ENCODE data around the gene RAD21L1.

Gene RAD21L1

DNA sequence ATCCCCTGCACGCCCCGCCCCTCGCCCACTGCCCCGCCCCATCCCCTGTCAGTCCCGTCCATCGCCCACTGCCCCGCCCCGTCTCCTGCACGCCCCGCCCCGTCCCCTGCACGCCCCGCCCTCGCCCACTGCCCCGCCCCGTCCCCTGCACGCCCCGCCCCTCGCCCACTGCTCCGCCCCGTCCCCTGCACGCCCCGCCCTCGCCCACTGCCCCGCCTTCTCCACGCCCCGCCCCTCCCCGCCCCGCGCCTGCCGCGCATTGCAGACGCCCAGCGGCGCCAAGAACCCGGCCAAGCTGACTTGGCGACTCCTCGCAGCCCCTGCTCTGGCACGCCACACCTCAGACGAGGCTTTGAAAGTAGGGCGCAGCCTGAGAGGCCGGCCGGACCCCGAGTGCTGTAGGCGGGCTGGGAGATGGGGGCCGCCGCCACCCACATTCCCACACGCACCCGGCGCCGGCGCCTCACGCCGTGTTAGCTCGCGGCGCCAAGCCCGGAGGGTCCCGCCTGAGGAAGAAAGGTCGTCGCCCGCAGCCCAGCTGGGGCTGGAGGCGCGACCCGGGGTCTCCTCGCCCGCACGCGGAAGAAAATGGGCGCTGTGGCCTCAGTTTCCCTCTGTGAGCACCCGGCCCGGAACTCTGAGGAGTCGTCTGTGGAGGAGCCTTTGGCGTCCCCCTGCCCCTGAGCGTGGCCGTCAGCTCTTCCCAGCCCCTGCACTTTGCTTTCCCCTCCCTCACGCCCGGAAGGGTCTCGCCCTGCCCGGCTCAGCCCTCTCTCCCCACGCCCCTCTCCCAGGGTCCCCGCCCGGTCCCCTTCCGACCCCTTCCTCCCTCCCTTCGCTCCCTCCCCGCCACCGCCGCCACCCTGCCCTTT lies at the start of gene RAD21L1:
Gene RAD21L1 (plus strand): TSS at position 262 of the 872 bp plus-strand sequence. CDS start 2,410 bp downstream, outside the sequence.
- DNase-seq, result peak; percentile 87

DNA sequence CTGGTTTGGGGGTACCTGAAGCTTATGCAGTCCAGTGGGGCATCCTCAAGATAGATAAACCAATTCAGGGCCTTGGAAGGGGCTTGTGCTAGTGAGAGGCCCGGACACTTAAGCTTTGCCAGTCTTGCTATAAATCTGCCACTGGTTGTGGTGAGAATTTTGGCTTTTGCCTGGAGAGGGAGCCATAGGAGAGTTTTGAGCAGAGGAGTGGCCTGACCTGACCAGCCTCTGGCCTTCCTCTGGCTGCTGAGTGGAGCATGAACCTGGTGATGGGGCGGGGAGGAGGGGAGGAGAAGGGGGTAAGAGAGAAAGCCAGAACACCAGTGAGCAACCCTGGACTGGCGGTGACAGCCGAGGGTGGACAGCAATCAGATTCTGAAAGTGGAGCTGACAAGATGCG lies 48.2 kb upstream of the RAD21L1 start:
- no peak for DNase-seq

DNA sequence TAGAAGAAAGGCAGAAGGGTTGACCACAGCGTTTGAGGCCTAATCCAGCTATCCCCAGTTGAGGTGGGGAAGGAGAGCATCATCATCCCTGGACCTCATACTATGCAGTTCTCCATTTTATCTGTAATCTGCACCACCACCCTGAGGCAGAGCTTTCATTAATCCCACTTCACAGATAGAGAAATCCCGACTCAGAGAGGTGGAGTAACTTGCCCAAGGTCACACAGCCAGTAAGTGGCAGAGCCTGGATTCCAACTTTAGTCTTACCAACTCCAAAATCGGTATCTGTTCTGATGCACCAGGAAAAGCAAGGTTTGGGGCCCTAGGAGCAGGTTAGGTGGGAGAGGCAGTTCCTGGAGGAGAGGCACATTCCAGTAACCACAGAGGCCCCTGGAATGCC lies 47.7 kb upstream of the RAD21L1 start:
- no peak for DNase-seq

DNA sequence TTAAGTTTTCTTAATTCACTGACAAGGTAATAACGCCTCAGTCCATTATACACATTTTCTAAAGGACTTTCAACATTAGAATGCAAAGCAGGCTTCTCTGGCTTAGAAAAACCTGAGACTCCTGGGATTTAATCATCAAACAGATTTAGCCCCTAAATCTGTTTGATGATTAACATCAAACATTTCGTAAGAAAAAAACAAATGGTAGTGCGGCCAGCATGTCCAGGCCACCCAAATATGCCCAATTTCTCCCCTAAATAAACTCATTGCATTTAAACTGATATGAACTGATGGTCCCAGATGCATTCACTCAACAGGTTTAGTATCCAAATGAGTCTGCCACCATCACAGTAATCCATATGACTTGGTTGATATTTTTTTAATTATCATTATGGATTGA lies 47.2 kb upstream of the RAD21L1 start:
- DNase-seq, result no peak

- DNase-seq, result no peak
These were observed 44.9 kb upstream of the RAD21L1 start for GRCh38 chr20:1180949-1181348.

DNA sequence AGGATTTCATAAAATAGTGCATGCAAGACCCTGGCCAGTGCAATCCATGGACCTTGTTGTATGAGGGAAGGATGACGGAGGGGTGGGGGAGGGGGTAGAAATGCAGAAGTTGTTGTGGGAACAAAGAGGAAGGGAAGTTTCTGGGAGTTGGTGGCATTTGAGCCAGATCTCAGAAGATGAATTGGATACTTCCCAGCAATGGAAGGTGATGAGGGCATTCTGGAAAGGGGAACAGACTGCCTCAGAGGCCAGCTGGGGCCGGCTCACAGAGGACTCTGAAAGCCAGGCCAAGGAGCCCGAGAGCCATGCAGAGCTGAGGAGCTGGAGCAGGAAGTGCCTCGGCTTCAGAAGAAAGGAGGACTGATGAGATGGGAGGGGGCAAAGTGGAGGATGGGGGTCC lies 43.7 kb upstream of the RAD21L1 start:
- no peak for DNase-seq

DNA sequence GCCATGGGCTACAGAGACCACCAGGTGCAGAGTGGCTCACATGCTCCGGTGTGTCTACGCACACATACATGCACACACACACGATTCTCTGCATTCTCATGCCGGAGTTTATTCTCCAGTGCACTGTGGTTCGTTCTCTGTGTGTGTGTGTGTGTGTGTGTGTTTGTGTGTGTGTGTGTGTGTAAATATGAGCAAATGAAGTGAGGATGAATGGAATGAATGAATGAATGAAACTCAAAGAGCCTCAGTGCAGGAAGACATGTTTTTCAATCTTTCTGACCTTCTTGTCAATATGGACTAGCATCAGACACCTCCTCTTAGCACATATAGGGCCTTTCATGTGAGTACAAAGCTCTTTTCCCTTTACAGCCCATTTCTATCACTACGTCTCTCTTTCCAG lies 42.7 kb upstream of the RAD21L1 start:
- DNase-seq, result no peak

GRCh38 chr20:1184260-1184637 lies 41.6 kb upstream of the RAD21L1 start:
- no peak for DNase-seq

GRCh38 chr20:1184638-1185315 lies 41.1 kb upstream of the RAD21L1 start, which contains the start of gene TMEM74B:
Gene TMEM74B (minus strand): TSS chr20:1184981. CDS start chr20:1183801, 1,180 bp downstream.
- DNase-seq, result peak; percentile 9

DNA sequence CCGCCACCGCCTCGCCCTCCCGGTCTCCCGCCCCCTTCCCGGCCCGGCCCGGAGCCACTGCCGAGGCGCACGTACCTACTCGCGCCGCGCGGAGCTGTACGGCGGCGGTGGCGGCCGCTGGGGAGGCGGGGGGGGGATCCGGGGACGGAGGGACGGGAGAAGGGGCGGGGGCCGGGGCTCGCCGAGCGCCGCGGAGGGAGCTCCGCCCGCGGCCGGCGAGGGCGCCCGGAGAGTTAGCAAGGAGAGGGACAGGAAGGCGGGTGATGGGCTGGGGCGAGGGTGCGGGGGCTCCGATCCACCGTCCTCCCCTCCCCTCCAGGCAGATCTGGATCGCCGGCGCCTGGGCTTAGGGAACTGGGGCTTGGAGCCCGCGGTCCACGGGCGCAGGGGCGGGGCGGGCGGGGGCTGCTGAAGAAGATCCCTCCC lies 40.5 kb upstream of the RAD21L1 start:
- DNase-seq, result peak; percentile 14

DNA sequence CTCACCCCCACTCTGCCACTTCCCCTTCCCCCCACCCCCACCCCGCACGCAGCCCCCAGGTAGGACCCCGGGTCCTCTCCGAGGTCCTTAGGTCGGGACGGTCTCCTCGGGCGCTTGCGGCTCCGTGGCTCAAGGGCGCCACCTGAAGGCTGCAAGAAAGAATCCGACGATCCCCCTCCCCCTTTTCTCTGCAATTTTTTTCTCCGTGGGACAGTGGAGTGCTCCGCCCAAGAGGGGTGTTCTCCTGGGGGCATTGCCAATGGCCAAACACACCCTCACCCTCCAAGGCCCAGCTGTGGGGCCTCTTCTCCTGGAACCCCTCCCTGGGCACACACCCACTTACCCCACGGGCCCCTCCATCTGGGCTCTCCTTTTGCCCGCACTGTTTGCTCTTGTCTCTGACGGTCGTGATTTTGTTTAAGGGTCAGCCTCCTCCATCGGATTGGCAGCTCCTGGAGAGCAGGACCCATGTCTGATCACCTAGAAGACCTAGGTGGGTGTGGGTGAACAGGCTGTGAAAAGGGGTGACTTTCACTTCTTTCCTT lies 40.0 kb upstream of the RAD21L1 start:
- peak; percentile 71 for DNase-seq

GRCh38 chr20:1186367-1186991 lies 39.4 kb upstream of the RAD21L1 start:
- DNase-seq, result no peak

GRCh38 chr20:1187605-1188171 lies 38.2 kb upstream of the RAD21L1 start:
- no peak for DNase-seq

DNA sequence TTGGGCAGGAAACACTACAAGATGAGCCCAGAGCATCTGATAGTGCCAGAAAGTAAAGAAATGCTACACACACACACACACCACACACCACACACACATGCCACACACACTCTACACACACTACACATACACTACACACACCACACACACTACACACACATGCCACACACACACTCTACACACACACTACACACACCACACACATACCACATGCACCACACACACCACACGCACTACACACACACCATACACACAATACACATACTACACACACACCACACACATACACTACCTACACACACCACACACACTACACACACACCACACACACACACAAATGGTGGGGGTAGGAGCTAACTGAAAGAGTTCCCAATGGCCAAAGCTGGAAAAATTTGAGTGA lies 37.5 kb upstream of the RAD21L1 start:
- DNase-seq, result no peak

GRCh38 chr20:1189827-1190226 lies 36.0 kb upstream of the RAD21L1 start:
- no peak for DNase-seq

DNA sequence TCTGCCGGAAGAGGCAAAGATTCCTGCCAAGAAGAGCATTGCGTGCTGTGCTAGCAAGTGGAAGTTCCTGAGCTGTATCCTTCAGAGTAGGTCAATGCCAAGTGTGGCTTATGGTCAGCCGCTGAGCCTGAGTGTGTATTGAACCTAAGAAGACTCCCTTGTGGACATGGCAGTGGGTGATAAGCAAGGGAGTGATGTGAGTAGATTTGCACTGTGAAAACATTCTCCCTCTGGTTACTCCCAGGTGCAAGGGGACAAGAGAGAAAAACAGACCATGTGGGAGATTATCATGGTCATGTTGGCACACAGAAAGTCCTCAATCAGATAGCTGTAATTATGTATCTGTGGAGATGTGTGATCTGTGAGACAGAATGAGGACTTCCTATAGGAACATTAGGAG lies 35.0 kb upstream of the RAD21L1 start:
- DNase-seq, result no peak

DNA sequence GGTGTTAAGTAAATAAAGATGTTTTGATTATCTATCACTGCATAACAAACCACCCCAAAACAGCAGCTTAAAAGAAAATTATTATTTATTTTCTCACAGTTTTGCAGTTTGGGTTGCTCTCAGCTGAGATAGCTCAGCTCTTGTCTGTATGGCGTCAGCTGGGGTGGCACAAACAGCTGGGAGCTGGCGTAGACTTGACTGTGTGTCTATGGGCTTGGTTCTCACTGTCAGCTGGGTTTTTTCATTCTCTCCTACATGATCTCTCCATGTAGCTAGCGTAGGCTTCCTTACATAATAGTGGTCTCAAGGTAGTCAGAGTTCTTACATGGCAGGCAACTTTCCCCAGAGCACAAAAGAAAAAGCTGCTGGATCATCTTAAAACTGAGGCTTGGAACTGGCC lies 34.5 kb upstream of the RAD21L1 start:
- DNase-seq, result no peak

GRCh38 chr20:1195226-1195625 lies 30.6 kb upstream of the RAD21L1 start:
- no peak for DNase-seq

DNA sequence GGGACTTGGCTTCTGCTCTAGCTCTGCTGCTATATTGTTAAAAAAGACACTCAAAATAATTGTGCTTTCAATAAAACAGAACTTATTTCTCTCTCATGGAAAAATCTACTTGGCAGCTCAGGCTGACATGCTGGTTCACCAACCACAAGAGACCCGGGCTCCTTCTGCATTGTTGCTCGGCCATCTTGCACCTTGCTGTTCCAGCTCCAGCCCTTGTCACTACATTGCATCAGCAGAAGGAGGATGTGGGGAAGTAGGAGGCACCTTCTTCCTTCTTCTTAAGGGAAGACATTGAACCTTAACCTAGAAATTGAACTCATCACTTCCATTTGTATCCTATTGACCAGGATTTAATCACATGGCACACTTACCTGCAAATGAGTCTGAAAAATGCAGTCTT lies 29.2 kb upstream of the RAD21L1 start:
- no peak for DNase-seq

DNA sequence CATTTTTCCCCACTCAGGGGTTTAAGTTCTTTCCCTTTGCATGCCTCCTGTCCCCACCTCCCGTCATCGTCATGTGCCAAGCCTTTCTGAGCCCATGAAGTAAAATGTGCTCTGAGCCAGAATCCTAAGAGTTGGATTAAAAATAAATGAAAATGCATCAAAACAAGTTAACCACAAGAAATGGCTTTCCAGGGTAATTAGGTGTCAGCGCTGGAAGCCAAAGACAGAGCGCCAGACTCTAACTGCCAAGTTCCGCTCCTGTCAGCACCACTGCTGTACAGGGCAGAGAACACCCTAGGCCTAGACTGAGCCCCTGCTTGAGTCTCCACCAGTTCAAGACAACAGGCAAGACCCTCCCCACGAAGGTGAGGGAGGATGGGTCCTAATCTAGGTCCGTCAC lies 28.0 kb upstream of the RAD21L1 start:
- DNase-seq, result no peak

- DNase-seq, result no peak
These were observed 27.1 kb upstream of the RAD21L1 start for GRCh38 chr20:1198751-1199150.

- DNase-seq, result no peak
These were observed 26.5 kb upstream of the RAD21L1 start for GRCh38 chr20:1199212-1199873.

GRCh38 chr20:1199964-1200363 lies 25.9 kb upstream of the RAD21L1 start:
- DNase-seq, result no peak
